Measurements from ENCODE around the gene SLC16A14. TPM values are rescaled to one million over a fixed set of nuclear protein-coding genes. Genes with fewer than 3 reads are reported as not detected.

Gene SLC16A14
- total and polyA plus RNA-seq, 2 experiments from 2014 or later: 1.1 to 2.7 TPM

DNA sequence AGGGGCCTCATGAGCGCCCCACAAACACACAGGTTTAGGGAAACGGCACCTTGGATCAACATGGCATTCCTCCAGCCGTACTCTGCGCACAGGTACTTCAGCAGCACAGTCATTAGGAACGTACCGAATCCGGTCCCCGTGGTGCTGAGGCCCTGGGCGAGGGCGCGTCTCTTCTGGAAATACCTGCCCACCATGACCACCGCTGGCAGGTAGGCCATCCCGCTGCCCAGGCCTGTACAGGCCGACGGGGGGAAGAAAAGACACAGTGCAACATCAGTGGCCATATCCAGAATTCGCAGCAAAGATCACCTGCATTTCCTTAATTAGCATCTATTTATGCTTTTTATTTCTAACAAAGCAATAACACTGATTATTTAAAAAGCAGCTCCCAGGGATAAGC lies 22.2 kb downstream of the SLC16A14 start:
- no peak overlapping the region for H3K27ac ChIP-seq (ENCODE audit: low read depth)
- no peaks in the 10 kb centered on the region for H3K79me2 ChIP-seq (replicated peaks; ENCODE audit: insufficient read depth)
- ATAC-seq (no peak), DNase-seq (ENCODE audit: low spot score) (no peak)
- Mint-ChIP-seq H3K4me1 (0 out of 3 replicates have a peak, but pooled peaks cover 2% of the 10 kb centered on the region), H3K4me3 (no peak overlapping the region), H3K9me3 (no peaks in the 10 kb centered on the region), H3K27me3 (ENCODE audit: insufficient read depth, low read depth, poor library complexity) (peaks cover 4% of the 10 kb centered on the region), H3K27ac (no peak overlapping the region), H3K36me3 (ENCODE audit: low read depth) (no peaks in the 10 kb centered on the region)
- no peaks in the 10 kb centered on the region for H3K27me3 ChIP-seq (ENCODE audit: insufficient read depth)
- no peaks in the 10 kb centered on the region for H3K9me2 ChIP-seq (ENCODE audit: insufficient read depth)
- no peaks in the 10 kb centered on the region for H3F3A ChIP-seq (replicated peaks; ENCODE audit: low read depth)
- H2AFZ ChIP-seq: no peak overlapping the region
- no peaks in the 10 kb centered on the region; the same call in 1 of the 2 replicates for H4K20me1 ChIP-seq (replicated peaks; ENCODE audit: insufficient read depth)
- no peaks in the 10 kb centered on the region for H3K36me3 ChIP-seq (ENCODE audit: insufficient read depth)
- H3K4me3 ChIP-seq: no peak overlapping the region
- no peak overlapping the region for H3K4me2 ChIP-seq
- H3K4me1 ChIP-seq (ENCODE audit: insufficient read depth): no peaks in the 10 kb centered on the region
- no peak for TF ChIP-seq ZNF114 (CRISPR knock-in tag; IDR thresholded peaks at IDR 0.05)
- TF ChIP-seq, protein P1, sequence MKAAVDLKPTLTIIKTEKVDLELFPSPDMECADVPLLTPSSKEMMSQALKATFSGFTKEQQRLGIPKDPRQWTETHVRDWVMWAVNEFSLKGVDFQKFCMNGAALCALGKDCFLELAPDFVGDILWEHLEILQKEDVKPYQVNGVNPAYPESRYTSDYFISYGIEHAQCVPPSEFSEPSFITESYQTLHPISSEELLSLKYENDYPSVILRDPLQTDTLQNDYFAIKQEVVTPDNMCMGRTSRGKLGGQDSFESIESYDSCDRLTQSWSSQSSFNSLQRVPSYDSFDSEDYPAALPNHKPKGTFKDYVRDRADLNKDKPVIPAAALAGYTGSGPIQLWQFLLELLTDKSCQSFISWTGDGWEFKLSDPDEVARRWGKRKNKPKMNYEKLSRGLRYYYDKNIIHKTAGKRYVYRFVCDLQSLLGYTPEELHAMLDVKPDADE (IDR thresholded peaks at IDR 0.05): no peak
- TF ChIP-seq ZNF331 (CRISPR knock-in tag; IDR thresholded peaks at IDR 0.05; ENCODE audit: low read depth): no peak
- TF ChIP-seq JUNB (IDR thresholded peaks at IDR 0.05; ENCODE audit: unreplicated experiment): no peak
- no peak for TF ChIP-seq EZH2 (IDR thresholded peaks at IDR 0.05; ENCODE audit: low read depth, unreplicated experiment)
- TF ChIP-seq POLR2AphosphoS5 (IDR thresholded peaks at IDR 0.05; ENCODE audit: low read depth): no peak
- TF ChIP-seq, protein P2, sequence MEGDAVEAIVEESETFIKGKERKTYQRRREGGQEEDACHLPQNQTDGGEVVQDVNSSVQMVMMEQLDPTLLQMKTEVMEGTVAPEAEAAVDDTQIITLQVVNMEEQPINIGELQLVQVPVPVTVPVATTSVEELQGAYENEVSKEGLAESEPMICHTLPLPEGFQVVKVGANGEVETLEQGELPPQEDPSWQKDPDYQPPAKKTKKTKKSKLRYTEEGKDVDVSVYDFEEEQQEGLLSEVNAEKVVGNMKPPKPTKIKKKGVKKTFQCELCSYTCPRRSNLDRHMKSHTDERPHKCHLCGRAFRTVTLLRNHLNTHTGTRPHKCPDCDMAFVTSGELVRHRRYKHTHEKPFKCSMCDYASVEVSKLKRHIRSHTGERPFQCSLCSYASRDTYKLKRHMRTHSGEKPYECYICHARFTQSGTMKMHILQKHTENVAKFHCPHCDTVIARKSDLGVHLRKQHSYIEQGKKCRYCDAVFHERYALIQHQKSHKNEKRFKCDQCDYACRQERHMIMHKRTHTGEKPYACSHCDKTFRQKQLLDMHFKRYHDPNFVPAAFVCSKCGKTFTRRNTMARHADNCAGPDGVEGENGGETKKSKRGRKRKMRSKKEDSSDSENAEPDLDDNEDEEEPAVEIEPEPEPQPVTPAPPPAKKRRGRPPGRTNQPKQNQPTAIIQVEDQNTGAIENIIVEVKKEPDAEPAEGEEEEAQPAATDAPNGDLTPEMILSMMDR (conservative IDR thresholded peaks at IDR 0.05; ENCODE audit: low read depth in 2 of 2): no peak

DNA sequence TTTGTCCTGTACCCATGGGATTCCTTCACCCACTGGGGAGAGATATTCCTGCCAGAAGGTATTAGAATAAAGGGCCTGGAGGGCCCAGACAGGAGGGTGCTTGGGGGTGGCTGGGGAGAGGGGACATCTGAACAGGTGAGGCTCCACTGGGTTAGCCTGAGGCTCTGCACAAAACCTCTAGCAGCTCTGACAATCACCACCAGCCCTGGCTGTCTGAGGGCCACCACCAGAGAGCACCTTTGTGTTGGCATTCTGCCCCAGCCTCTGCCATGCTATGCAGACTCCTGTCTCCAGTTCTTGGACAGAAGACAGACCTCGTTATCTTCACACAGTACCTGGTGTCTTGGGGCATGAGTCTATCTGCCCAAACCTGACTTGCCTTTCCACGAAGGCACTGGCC lies 25.3 kb downstream of the SLC16A14 start:
- TF ChIP-seq EZH2phosphoT487 (IDR thresholded peaks at IDR 0.05; ENCODE audit: unreplicated experiment) (no peak), STAT1 (IDR thresholded peaks at IDR 0.05; ENCODE audit: unreplicated experiment) (no peak)
- TF ChIP-seq, protein P3, sequence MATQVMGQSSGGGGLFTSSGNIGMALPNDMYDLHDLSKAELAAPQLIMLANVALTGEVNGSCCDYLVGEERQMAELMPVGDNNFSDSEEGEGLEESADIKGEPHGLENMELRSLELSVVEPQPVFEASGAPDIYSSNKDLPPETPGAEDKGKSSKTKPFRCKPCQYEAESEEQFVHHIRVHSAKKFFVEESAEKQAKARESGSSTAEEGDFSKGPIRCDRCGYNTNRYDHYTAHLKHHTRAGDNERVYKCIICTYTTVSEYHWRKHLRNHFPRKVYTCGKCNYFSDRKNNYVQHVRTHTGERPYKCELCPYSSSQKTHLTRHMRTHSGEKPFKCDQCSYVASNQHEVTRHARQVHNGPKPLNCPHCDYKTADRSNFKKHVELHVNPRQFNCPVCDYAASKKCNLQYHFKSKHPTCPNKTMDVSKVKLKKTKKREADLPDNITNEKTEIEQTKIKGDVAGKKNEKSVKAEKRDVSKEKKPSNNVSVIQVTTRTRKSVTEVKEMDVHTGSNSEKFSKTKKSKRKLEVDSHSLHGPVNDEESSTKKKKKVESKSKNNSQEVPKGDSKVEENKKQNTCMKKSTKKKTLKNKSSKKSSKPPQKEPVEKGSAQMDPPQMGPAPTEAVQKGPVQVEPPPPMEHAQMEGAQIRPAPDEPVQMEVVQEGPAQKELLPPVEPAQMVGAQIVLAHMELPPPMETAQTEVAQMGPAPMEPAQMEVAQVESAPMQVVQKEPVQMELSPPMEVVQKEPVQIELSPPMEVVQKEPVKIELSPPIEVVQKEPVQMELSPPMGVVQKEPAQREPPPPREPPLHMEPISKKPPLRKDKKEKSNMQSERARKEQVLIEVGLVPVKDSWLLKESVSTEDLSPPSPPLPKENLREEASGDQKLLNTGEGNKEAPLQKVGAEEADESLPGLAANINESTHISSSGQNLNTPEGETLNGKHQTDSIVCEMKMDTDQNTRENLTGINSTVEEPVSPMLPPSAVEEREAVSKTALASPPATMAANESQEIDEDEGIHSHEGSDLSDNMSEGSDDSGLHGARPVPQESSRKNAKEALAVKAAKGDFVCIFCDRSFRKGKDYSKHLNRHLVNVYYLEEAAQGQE (IDR thresholded peaks at IDR 0.05; ENCODE audit: unreplicated experiment): no peak
- TF ChIP-seq, protein P2 (conservative IDR thresholded peaks at IDR 0.05; ENCODE audit: low read depth in 2 of 2): no peak; a peak in 1 of 4 replicates
- Histone ChIP-seq H4K20me1 (replicated peaks; ENCODE audit: insufficient read depth) (no peaks in the 10 kb centered on the region; the same call in 1 of the 2 replicates), H3K4me3 (no peak overlapping the region), H3K27ac (ENCODE audit: low read depth) (no peak overlapping the region), H3K9me2 (ENCODE audit: insufficient read depth) (no peaks in the 10 kb centered on the region), H3F3A (replicated peaks; ENCODE audit: low read depth) (no peaks in the 10 kb centered on the region), H3K27me3 (ENCODE audit: insufficient read depth) (no peaks in the 10 kb centered on the region), H2AFZ (no peak overlapping the region), H3K36me3 (ENCODE audit: insufficient read depth) (no peaks in the 10 kb centered on the region), H3K4me1 (ENCODE audit: insufficient read depth) (no peaks in the 10 kb centered on the region), H3K79me2 (replicated peaks; ENCODE audit: insufficient read depth) (no peaks in the 10 kb centered on the region), H3K4me2 (no peak overlapping the region)
- Mint-ChIP-seq H3K9me3 (no peaks in the 10 kb centered on the region), H3K27ac (no peak overlapping the region), H3K4me1 (0 out of 3 replicates have a peak, but pooled peaks cover 2% of the 10 kb centered on the region), H3K27me3 (ENCODE audit: insufficient read depth, low read depth, poor library complexity) (peaks cover 2% of the 10 kb centered on the region), H3K4me3 (no peak overlapping the region), H3K36me3 (ENCODE audit: low read depth) (no peaks in the 10 kb centered on the region)
- DNase-seq (ENCODE audit: low spot score) (no peak), ATAC-seq (no peak)
